NCI-H128 (cell line): Measurements from ENCODE around the gene AKAP8.
"Not testable (repeated sequence)": the region's sequence is repeated elsewhere in the genome, so short reads cannot be mapped to it uniquely, and the experiment has no call there.

Experiments
- DNase-seq: peaks from one replicate; lab custom pipeline; 2025; ENCODE audit not compliant: unreplicated experiment; lab: John Stamatoyannopoulos, UW

Gene AKAP8

GRCh38 chr19:15404097-15404779 lies 24.7 kb upstream of the AKAP8 start:
- no peak for DNase-seq

- no peak for DNase-seq
Measured at GRCh38 chr19:15403151-15403531, 23.6 kb upstream of the AKAP8 start.

- no peak for DNase-seq
Measured at GRCh38 chr19:15402411-15403150, 23.0 kb upstream of the AKAP8 start.

DNA sequence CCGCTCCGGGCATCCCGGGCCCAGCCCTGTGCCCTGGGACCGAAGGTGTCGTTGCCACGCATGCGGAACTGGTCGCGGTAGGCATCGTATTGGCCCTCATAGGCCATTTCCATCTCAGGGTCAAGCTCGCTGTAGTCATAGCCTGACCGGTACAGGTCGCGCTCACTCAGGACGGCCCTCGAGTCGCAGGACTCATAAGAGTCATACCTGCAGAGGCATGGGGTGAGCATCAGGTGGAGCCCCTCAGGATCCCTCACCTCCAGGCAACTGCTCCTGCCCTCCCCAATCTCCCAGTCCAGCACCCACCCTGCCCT lies 21.8 kb upstream of the AKAP8 start:
- no peak for DNase-seq

- no peak for DNase-seq
Measured at GRCh38 chr19:15400521-15401396, 21.2 kb upstream of the AKAP8 start.

DNA sequence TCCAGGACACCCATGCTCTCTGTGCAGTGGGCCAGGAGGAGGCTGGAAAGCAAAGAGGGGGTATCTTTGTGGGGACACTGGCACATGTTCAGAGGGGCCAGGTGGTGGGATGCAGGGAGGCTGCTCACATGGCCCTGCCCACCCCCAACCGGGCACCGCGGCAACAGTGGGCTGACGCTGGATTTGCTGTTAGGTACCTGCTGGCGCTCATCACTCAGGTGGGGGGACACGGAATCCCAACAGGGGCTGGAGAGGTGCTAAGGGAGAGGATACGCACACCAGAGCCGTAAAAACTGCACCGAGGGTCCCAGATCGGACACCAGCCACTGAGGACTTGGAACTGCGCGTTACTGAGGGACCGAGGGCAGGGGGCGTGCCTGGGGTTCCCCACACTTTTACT lies 20.0 kb upstream of the AKAP8 start:
- DNase-seq, result no peak

- no peak for DNase-seq
Measured at GRCh38 chr19:15399234-15399515, 19.6 kb upstream of the AKAP8 start.

DNA sequence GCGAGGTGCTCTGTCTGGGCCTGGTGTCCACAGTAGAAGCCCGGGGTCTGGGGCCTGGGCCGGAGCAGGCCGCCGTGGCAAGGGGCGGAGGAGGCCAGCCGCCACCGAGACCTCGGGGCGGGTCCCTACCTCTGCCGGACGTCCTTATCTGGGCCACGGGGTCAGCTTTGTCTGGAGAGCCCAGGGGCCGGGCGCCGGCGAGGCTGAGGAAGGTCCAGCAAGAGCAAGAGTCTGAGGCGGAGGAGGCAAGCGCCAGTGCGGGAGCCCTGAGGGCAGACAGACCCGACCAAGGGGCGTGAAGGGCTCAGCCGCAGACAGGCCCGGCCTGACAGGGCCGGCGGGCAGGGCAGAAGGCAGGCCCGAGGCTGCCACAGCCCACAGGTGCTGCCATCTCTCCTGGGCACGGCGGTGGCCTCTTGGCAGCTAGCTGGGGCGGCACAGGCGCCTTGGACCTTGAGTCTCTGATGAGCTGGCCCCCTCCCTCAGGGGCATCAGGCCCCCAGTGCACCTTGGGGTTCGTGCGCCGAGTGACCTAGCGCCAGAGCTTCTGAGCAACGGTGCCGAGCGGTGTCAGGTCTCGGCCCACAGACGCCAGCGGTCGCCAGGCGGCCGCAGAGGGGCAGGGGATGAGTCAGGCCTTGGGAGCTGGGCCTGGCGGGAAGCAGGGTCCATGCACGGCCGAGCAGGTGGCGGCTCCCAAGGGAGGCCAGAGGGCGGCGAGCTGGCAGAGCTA lies 19.1 kb upstream of the AKAP8 start:
- no peak for DNase-seq

- no peak for DNase-seq
Measured at GRCh38 chr19:15397782-15398181, 18.2 kb upstream of the AKAP8 start.

DNA sequence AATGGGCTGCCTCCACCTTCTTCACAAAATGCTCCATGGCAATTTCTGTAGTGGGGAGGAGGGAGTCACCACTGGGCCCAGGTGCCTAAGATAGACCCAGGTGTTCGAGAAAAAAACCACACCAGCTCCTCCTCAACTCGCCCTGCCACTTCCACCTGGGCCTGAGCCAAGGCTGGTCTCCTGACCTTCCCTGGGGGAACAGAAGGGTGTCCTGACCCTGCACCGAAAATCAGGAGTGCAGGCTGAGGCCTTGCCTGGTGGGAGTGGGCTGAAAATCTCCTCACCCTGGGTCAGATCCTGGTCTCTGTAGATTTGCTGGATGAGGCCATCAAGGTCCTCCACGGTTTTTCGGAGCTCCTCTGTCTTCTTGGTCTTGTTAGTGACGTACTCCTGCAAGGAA lies 17.6 kb upstream of the AKAP8 start:
- no peak for DNase-seq

DNA sequence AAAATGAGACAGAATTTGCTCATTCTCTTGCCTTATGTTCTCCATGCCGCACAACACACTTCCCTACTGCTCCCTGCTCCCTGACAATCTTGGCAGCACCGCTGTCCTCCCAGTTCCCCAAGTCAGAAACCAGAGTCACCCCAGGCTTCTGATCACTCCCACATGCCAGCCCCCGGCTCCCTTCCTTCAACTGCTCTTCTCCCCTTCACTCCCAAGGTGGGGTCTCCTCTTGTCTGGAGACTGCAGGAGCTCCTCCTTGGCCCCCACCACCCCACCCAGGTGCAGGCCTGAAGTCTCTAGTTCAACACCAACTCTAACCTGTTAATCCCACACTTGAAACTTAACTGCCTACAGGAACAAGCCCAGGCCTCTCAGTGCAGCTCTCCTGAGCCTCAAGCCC lies 16.8 kb upstream of the AKAP8 start:
- no peak for DNase-seq

DNA sequence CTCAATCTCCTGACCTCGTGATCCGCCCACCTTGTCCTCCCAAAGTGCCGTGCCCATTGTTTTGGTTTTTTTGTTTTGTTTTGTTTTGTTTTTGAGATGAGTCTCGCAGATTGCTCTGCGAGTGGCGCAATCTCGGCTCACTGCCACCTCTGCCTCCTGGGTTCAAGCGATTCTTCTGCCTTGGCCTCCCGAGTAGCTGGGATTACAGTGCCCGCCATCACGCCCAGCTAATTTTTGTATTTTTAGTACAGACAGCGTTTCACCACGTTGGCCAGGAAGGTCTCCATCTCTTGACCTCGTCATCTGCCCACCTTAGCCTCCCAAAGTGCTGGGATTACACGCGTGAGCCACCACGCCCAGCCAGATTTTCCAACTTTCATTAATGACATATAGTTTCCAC lies 15.7 kb upstream of the AKAP8 start:
- DNase-seq, result not testable (repeated sequence)

GRCh38 chr19:15394426-15394825 lies 14.8 kb upstream of the AKAP8 start:
- DNase-seq, result no peak

- no peak for DNase-seq
Measured at GRCh38 chr19:15393963-15394362, 14.4 kb upstream of the AKAP8 start.

GRCh38 chr19:15390814-15391213 lies 11.2 kb upstream of the AKAP8 start:
- no peak for DNase-seq

- no peak for DNase-seq
Measured at GRCh38 chr19:15381864-15382263, 2.3 kb upstream of the AKAP8 start.

DNA sequence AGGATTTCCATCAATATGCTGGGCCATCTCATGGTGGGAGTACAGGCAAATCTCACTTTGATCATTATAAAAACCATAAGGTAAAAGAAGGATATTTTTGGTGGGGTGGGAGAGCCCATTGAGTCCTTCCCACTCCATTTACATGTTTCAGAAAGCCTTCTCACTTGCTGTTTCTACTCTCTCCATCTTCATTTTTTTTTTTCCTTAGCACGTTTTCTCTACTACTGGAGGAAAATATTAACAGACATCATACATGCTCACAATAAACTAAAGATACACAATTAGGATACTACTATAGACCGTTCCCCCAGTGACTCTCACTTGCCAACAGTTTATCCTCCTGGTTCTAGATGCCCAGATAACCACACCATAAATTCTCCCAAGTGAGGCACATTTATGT lies 1.8 kb upstream of the AKAP8 start:
- DNase-seq, result no peak

- DNase-seq, result no peak
Measured at GRCh38 chr19:15379999-15380647, 536 bp upstream of the AKAP8 start.

- no peak for DNase-seq
Measured at GRCh38 chr19:15378534-15379082, 979 bp downstream of the AKAP8 start.

DNA sequence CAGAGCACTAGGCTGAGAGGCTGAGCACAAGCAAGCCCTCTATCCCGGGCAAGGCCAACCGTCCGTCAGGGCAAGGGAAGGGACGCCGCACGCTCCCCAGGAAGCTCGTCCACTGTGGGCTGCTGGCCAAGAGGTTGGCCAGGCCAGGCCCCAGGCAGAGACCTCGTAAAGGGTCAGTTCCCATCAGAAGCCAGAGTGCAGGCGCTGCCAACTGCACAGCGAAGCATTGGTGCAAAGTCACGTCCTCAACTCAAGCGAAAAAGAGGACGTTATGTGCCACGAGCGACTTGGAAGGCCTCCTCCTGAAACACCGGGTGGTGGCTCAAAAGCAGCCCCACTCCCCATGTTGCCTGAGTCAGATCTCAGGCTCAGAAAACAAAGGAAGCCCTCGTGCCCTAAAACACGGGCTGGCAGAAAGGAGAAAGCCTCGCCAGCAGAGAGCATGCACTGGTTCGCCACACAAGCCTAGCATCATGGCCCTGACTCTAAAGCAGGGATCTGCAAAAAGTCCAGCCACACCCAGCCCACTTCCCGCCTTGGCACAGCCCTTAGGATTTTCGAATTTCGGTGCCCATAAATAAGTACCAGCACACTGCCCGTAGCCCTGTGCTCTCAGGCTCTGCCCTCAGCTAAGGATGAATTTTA lies 4.7 kb downstream of the AKAP8 start:
- DNase-seq, result no peak
